ENCODE measurements around the gene CD247.

- no peak for TF ChIP-seq CTCF (IDR thresholded peaks at IDR 0.05)
- TF ChIP-seq POLR2A (IDR thresholded peaks at IDR 0.05; ENCODE audit: low read depth) = no peak
- no peak for TF ChIP-seq EP300 (IDR thresholded peaks at IDR 0.05)
- TF ChIP-seq POLR2AphosphoS5 (IDR thresholded peaks at IDR 0.05) = no peak
Observed at GRCh38 chr1:167489571-167490340, 28.6 kb downstream of the CD247 start.
